Left lung (tissue), 10 donors: ENCODE results near the gene ATP6V0E1. TPM values are rescaled to one million over a fixed set of nuclear protein-coding genes. Genes with fewer than 3 reads are reported as not detected.
A peak's percentile ranks its signal among the peaks of the same experiment; 100 is the strongest.

Source experiments
- ATAC-seq: fragments of 200-7000 bp; cut with Tn5 transposase; one replicate; pipeline ENCODE4 v1.9.1; 2020; ENCODE audit warnings: moderate library complexity
- DNase-seq, 4 donors: peaks; one replicate each; pipeline ENCODE4 v3.0.0-alpha.2; 2013 to 2020
- H3K27ac ChIP-seq, 2 donors: fragments of 200-600 bp; sonication (generic) in 1 of 2; one replicate each; pipeline versions ENCODE4 v1.5.0 to v1.8.0; 2020 to 2021
- H3K27me3 ChIP-seq, 2 donors: fragments of 200-600 bp; sonication (generic) in 1 of 2; one replicate each; pipeline versions ENCODE4 v1.5.0 to v1.8.0; 2020 to 2021
- H3K36me3 ChIP-seq, 2 donors: fragments of 200-600 bp; sonication (generic) in 1 of 2; one replicate each; pipeline versions ENCODE4 v1.5.0 to v1.8.0; 2020 to 2021
- H3K4me1 ChIP-seq, 2 donors: fragments of 200-600 bp; one replicate each; pipeline ENCODE4 v1.8.0; 2021
- H3K4me3 ChIP-seq, 2 donors: fragments of 200-600 bp; sonication (generic) in 1 of 2; one replicate each; pipeline versions ENCODE4 v1.5.0 to v1.8.0; 2020 to 2021; ENCODE audit warnings: mild to moderate bottlenecking in 1 of 2
- H3K9me3 ChIP-seq, 2 donors: fragments of 200-600 bp; sonication (generic) in 1 of 2; one replicate each; pipeline versions ENCODE4 v1.5.0 to v1.8.0; 2020 to 2021
- intact Hi-C, 2 donors: fragments of 100-400 bp; cut with DNase I; formaldehyde crosslinking; loops; one replicate each; pipeline versions ENCODE4 v1.11.2 to v1.14.2; 2022
- polyA plus RNA-seq, 6 donors: library from polyadenylated mRNA; unstranded; fragments of 120-200 nt; gene quantifications; one replicate each; pipeline ENCODE4 v1.2.1, GENCODE V29; 2013; ENCODE audit not compliant: insufficient read length in 6 of 6
- total RNA-seq, 2 donors: library from RNA; stranded (reverse); fragmentation: NEBNext Ultra II Directional; extraction: Animal tissue kit (Norgen Biotek cat#: 25700); gene quantifications; one replicate each; pipeline ENCODE4 v1.2.1, GENCODE V29; 2021
- TF ChIP-seq, protein P1 (sequence below), 2 donors: fragments of 200-600 bp; sonication (generic) in 1 of 2; IDR thresholded peaks; one replicate each; pipeline versions ENCODE4 v1.5.0 to v1.8.0; 2021; ENCODE audit warnings: antibody characterized with exemption in 2 of 2
- donor health status: DM: no; HTN: yes; CAD: no.
- donor health status: DM: no; HTN: no; CAD: no.

The ATP6V0E1 gene
- total and polyA plus RNA-seq, 8 donors, result 132 to 385 (median 159) TPM

DNA sequence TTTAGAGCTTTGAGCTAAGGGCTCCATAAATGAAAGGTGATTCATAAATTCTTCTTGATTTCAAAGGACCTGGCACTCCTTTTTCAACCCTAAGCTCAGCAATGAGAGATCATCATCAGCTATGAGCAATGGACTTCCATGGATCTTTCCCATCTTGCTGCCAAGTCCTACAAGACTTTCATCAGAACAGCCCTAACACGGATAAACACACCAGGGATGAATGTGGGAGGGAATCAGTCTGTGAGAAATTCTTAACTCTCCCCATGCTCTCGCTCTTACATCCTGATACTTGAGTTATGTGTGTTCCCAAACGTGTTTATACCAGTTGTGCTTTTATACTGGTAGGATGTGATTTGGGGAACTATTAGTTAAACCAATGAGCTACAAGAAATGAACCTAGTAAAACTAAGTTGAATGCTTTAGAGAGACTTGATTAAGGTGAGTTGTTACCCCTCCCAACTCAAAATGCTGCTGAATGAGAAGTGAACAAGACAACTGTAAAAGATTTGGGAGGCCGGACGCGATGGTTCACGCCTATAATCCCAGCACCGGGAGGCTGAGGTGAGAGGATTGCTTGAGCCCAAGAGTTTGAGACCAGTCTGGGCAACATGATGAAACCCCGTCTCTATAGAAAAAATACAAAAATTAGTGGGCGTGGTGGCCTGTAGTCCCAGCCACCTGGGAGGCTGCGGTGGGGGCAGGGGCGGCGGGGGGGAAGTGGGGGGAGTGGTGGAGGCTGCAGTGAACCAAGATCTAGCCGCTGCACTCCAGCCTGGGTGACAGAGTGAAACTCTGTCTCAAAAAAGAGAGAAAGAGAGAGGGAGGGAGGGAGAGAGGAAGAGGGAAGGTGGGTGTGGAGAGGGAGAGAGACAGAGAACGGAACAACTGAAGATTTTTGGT lies 29.5 kb upstream of the ATP6V0E1 start:
- Histone ChIP-seq H3K36me3 (peaks cover 0 to 20% of the 10 kb centered on the region in 2 donors), H3K9me3 (no peaks in the 10 kb centered on the region), H3K27me3 (no peaks in the 10 kb centered on the region), H3K4me3 (no peak overlapping the region), H3K4me1 (peaks cover 0 to 8% of the 10 kb centered on the region in 2 donors), H3K27ac (peak overlapping the region in 1 of 2 donors; percentile 13)
- ATAC-seq (no peak), DNase-seq (no peak)
- TF ChIP-seq, protein P1, sequence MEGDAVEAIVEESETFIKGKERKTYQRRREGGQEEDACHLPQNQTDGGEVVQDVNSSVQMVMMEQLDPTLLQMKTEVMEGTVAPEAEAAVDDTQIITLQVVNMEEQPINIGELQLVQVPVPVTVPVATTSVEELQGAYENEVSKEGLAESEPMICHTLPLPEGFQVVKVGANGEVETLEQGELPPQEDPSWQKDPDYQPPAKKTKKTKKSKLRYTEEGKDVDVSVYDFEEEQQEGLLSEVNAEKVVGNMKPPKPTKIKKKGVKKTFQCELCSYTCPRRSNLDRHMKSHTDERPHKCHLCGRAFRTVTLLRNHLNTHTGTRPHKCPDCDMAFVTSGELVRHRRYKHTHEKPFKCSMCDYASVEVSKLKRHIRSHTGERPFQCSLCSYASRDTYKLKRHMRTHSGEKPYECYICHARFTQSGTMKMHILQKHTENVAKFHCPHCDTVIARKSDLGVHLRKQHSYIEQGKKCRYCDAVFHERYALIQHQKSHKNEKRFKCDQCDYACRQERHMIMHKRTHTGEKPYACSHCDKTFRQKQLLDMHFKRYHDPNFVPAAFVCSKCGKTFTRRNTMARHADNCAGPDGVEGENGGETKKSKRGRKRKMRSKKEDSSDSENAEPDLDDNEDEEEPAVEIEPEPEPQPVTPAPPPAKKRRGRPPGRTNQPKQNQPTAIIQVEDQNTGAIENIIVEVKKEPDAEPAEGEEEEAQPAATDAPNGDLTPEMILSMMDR (IDR thresholded peaks at IDR 0.05), result no peak
- intact Hi-C loops, result no loop called here

DNA sequence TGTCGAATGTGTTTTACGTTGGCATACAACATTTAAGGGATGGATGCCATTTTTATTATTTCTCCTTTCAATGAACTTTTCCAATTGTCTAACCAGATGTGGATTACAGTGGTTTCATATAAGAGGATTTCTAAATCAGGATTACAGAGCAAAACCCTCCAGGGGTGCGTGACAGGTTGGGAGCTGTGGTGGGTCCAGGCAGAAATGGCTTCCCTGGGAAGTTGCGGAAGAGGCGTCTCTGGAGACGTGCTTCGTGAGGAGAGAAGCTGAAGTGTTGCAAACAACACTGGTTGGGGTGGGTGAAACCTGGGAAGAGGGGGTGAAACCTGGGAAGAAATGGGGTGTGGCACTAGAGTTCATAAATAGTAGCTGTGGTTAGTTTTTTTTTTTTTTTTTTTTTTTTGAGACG lies 28.8 kb upstream of the ATP6V0E1 start:
- intact Hi-C loops, result no loop called here

DNA sequence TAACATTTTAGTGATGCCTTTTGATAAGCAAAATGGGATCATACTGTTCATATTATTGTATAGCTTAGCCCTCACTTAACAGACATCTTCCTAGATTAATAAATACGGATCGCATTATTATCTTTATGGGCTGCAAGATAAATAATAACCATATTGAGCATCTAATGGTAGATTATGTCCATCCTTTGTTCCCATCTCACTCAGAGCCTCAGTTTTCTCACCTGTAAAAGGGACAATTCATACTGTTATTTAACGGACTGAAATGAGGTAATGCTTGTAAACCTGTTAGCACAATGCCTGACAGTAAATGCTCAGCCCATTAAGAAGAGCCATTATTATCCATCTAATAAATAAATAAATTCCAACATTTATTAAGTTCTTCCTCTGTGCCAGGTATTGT lies 27.3 kb upstream of the ATP6V0E1 start:
- H3K27ac ChIP-seq, result no peak overlapping the region
- intact Hi-C loops, result no loop called here

More for the DNA sequence above, 28.8 kb upstream of the ATP6V0E1 start:
- Histone ChIP-seq H3K4me1 (peaks cover 0 to 8% of the 10 kb centered on the region in 2 donors), H3K9me3 (no peaks in the 10 kb centered on the region), H3K36me3 (peaks cover 0 to 17% of the 10 kb centered on the region in 2 donors), H3K27me3 (no peaks in the 10 kb centered on the region), H3K4me3 (no peak overlapping the region), H3K27ac (no peak overlapping the region)
- TF ChIP-seq, protein P1 (IDR thresholded peaks at IDR 0.05), result no peak
- DNase-seq (no peak), ATAC-seq (no peak)

DNA sequence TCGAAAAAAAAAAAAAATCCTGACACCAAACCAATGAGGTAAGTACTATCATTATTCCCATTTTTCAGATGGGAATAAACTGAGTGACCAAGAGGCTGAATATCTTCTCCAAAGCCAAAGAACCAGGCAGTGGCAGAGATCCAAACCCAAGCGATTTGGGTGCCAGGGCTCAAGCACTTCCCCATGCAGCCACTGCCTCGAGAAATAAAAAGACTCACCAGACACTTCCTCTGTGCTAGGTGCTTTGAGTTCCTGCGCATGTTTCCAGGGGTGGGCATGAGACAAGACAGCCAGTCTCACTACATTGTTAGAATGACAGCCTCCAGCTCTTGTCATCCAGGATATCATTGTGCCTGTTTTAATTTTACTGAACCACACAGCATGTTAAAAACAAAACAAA lies 26.6 kb upstream of the ATP6V0E1 start:
- Histone ChIP-seq H3K4me1 (peaks cover 7 to 19% of the 10 kb centered on the region in 2 donors), H3K27ac (no peak overlapping the region), H3K27me3 (no peaks in the 10 kb centered on the region), H3K4me3 (no peak overlapping the region), H3K9me3 (no peaks in the 10 kb centered on the region), H3K36me3 (peaks cover 0 to 2% of the 10 kb centered on the region in 2 donors)
- DNase-seq (no peak), ATAC-seq (no peak)
- TF ChIP-seq, protein P1 (IDR thresholded peaks at IDR 0.05), result no peak
- intact Hi-C loops, result no loop called here

More for the DNA sequence above, 27.3 kb upstream of the ATP6V0E1 start:
- ATAC-seq (no peak), DNase-seq (no peak)
- TF ChIP-seq, protein P1 (IDR thresholded peaks at IDR 0.05), result no peak
- Histone ChIP-seq H3K4me1 (peaks cover 7 to 19% of the 10 kb centered on the region in 2 donors), H3K36me3 (peaks cover 0 to 7% of the 10 kb centered on the region in 2 donors), H3K27me3 (no peaks in the 10 kb centered on the region), H3K4me3 (no peak overlapping the region), H3K9me3 (no peaks in the 10 kb centered on the region)

DNA sequence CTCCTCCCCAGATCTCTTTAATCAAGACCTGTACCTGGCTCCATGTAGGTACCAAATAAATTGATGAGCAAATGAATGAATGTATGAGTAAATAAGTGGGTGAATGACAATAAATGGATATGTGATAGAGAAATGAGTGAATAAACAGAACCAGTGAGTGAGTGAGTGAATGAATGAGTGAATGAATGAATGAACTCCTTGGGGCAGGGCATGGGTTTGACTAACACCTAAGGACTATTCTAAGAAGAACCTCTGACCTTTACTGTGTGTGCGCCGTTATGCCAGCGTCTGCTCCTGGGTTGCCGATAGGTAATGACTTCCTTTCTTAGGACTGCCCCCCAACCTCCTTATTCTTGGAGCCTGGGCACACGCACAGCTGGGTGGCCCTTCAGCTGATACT lies 26.1 kb upstream of the ATP6V0E1 start:
- Histone ChIP-seq H3K9me3 (no peaks in the 10 kb centered on the region), H3K27me3 (no peaks in the 10 kb centered on the region), H3K27ac (no peak overlapping the region), H3K4me1 (peaks cover 7 to 19% of the 10 kb centered on the region in 2 donors), H3K4me3 (no peak overlapping the region), H3K36me3 (peaks cover 0 to 6% of the 10 kb centered on the region in 2 donors)
- ATAC-seq (no peak), DNase-seq (no peak)
- TF ChIP-seq, protein P1 (IDR thresholded peaks at IDR 0.05), result no peak
- intact Hi-C loops, result no loop called here
